Smooth muscle cell (in vitro differentiated cells): ENCODE results near the gene NMNAT2. TPM values are rescaled to one million over a fixed set of nuclear protein-coding genes. Genes with fewer than 3 reads are reported as not detected.

Experiments
- DNase-seq: peaks from one replicate; lab custom pipeline; 2025; ENCODE audit not compliant: unreplicated experiment; lab: John Stamatoyannopoulos, UW
- H2AFZ ChIP-seq: fragments of 200-600 bp; sonication (generic); 2 replicates; pipeline ENCODE4 v1.6.0; 2016; ENCODE audit warnings: antibody characterized with exemption, low read depth, mild to moderate bottlenecking
- H3F3A ChIP-seq: fragments of 200-600 bp; sonication (generic); 2 replicates; pipeline ENCODE4 v1.6.0; 2017; ENCODE audit warnings: antibody characterized with exemption, low read depth
- H3K27ac ChIP-seq: fragments of 200-600 bp; sonication (generic); 2 replicates; pipeline ENCODE4 v1.5.1; 2016; ENCODE audit warnings: low read depth, mild to moderate bottlenecking
- H3K27me3 ChIP-seq: fragments of 200-600 bp; sonication (generic); 2 replicates; pipeline ENCODE4 v1.6.1; 2016; ENCODE audit warnings: low read depth, mild to moderate bottlenecking
- H3K36me3 ChIP-seq: fragments of 200-600 bp; sonication (generic); 2 replicates; pipeline ENCODE4 v1.5.1; 2016; ENCODE audit warnings: low read depth
- H3K4me1 ChIP-seq: fragments of 200-600 bp; sonication (generic); 2 replicates; pipeline ENCODE4 v1.5.1; 2016; ENCODE audit warnings: low read depth
- H3K4me2 ChIP-seq: fragments of 200-600 bp; sonication (generic); 2 replicates; pipeline ENCODE4 v1.6.0; 2016; ENCODE audit warnings: mild to moderate bottlenecking
- H3K4me3 ChIP-seq: fragments of 200-600 bp; sonication (generic); 2 replicates; pipeline ENCODE4 v1.5.1; 2016; ENCODE audit warnings: mild to moderate bottlenecking
- H3K79me2 ChIP-seq: fragments of 200-600 bp; sonication (generic); 2 replicates; pipeline ENCODE4 v1.6.0; 2016; ENCODE audit warnings: low read depth, mild to moderate bottlenecking
- H3K9ac ChIP-seq: fragments of 200-600 bp; sonication (generic); 2 replicates; pipeline ENCODE4 v1.6.0; 2016; ENCODE audit warnings: low read depth
- H3K9me3 ChIP-seq: fragments of 200-600 bp; sonication (generic); replicated peaks from 2 replicates; pipeline ENCODE4 v1.5.1; 2016; ENCODE audit warnings: low read depth
- H4K20me1 ChIP-seq: fragments of 200-600 bp; sonication (generic); 2 replicates; pipeline ENCODE4 v1.6.0; 2016; ENCODE audit warnings: low read depth
- WGBS: methylation state at CpG from one replicate; pipeline ENCODE4 v1.1.7; 2016; ENCODE audit warnings: low lambda C conversion rate; 5-methylcytosine and 5-hydroxymethylcytosine counted together
- polyA plus RNA-seq: library from polyadenylated mRNA; unstranded; fragments of >200 nt; fragmentation: Nextera tagmentation; extraction: Ambion mirVana; gene quantifications from 2 replicates; pipeline ENCODE4 v1.2.1, GENCODE V29; 2016
- total RNA-seq: library from RNA; depleted of rRNA; stranded (reverse); fragments of >200 nt; gene quantifications from 2 replicates; pipeline ENCODE4 v1.2.3, GENCODE V29; 2014
- TF ChIP-seq, protein P1 (sequence below): fragments of 200-600 bp; sonication (generic); IDR thresholded peaks from 2 replicates; pipeline ENCODE4 v1.5.1; 2017; ENCODE audit warnings: borderline replicate concordance, mild to moderate bottlenecking, antibody characterized with exemption; ENCODE audit not compliant: insufficient read depth, poor library complexity, severe bottlenecking

The NMNAT2 gene
- total and polyA plus RNA-seq, 2 experiments from 2014 or later: 0.22 to 0.43 TPM

GRCh38 chr1:183310753-183311479 is 107.3 kb downstream of the NMNAT2 start:
- Histone ChIP-seq H3K4me1 (peaks cover 4% of the 10 kb centered on the region), H3K9me3 (no peaks in the 10 kb centered on the region), H3K9ac (no peak overlapping the region), H3K79me2 (no peaks in the 10 kb centered on the region), H3F3A (no peaks in the 10 kb centered on the region), H4K20me1 (no peaks in the 10 kb centered on the region), H3K27ac (peak overlapping the region; percentile 76), H3K4me3 (no peak overlapping the region), H3K4me2 (no peak overlapping the region), H2AFZ (no peak overlapping the region), H3K27me3 (no peaks in the 10 kb centered on the region), H3K36me3 (no peaks in the 10 kb centered on the region)
- 31% methylated on average over 5 of the region's 5 CpGs for WGBS
- TF ChIP-seq, protein P1, sequence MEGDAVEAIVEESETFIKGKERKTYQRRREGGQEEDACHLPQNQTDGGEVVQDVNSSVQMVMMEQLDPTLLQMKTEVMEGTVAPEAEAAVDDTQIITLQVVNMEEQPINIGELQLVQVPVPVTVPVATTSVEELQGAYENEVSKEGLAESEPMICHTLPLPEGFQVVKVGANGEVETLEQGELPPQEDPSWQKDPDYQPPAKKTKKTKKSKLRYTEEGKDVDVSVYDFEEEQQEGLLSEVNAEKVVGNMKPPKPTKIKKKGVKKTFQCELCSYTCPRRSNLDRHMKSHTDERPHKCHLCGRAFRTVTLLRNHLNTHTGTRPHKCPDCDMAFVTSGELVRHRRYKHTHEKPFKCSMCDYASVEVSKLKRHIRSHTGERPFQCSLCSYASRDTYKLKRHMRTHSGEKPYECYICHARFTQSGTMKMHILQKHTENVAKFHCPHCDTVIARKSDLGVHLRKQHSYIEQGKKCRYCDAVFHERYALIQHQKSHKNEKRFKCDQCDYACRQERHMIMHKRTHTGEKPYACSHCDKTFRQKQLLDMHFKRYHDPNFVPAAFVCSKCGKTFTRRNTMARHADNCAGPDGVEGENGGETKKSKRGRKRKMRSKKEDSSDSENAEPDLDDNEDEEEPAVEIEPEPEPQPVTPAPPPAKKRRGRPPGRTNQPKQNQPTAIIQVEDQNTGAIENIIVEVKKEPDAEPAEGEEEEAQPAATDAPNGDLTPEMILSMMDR: no peak
- DNase-seq: no peak

- Histone ChIP-seq H3K4me2 (no peak overlapping the region), H3K4me3 (no peak overlapping the region), H3K9ac (no peak overlapping the region), H2AFZ (no peak overlapping the region), H3K4me1 (peaks cover 4% of the 10 kb centered on the region), H3K27me3 (no peaks in the 10 kb centered on the region), H3K27ac (no peak overlapping the region), H4K20me1 (no peaks in the 10 kb centered on the region), H3K9me3 (no peaks in the 10 kb centered on the region), H3K36me3 (no peaks in the 10 kb centered on the region), H3K79me2 (no peaks in the 10 kb centered on the region), H3F3A (no peaks in the 10 kb centered on the region)
- no peak for DNase-seq
- WGBS: 87% methylated on average over 4 of the region's 4 CpGs
- TF ChIP-seq, protein P1: no peak
Measured at GRCh38 chr1:183308719-183309118, 109.5 kb downstream of the NMNAT2 start.

DNA sequence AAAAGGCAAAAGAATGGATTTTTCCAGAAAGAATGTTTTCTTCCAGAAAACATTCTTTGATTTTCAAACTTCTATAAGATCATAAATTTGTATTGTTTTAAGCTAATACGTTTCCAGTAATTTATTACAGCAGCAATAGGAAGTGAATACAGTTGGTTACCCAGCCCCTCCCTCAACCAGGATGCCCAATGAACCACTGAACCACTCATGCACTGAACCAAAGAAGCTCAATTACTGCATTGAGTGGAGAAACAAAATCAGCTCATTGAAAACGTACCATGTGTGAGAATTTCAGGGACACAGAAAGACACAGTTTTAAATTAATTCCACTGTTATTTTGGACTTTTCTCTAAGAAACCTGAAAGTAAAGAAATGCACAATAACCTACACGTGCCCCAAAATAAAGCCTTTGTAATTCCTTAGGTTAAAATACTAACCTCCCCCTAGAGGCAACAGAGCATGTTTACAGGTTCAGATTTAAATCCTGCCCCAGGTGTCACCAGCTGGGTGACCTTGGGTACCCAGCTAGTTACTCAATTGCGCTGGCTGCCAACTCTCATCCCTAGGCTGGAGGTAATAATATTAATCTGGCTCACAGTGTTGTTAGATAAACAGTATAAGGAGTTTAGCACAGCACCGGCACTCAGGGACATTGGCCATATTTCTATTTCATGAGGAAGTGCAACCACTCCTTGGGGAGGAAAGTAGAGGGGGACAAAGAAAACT is 111.7 kb downstream of the NMNAT2 start:
- H3F3A ChIP-seq: no peaks in the 10 kb centered on the region
- no peak overlapping the region for H3K4me3 ChIP-seq
- H3K4me1 ChIP-seq: peaks cover 8% of the 10 kb centered on the region
- no peaks in the 10 kb centered on the region for H3K79me2 ChIP-seq
- no peak overlapping the region for H3K9ac ChIP-seq
- no peaks in the 10 kb centered on the region for H3K36me3 ChIP-seq
- no peak overlapping the region for H3K4me2 ChIP-seq
- TF ChIP-seq, protein P1: peak; percentile 26
- H3K27me3 ChIP-seq: no peaks in the 10 kb centered on the region
- no peaks in the 10 kb centered on the region for H3K9me3 ChIP-seq
- no peaks in the 10 kb centered on the region for H4K20me1 ChIP-seq
- no peak for DNase-seq
- H2AFZ ChIP-seq: no peak overlapping the region
- H3K27ac ChIP-seq: no peak overlapping the region
- 74% methylated on average over 5 of the region's 5 CpGs for WGBS
